Left lung (tissue), 10 donors: Measurements from ENCODE around the gene BTBD17. TPM values are rescaled to one million over a fixed set of nuclear protein-coding genes. Genes with fewer than 3 reads are reported as not detected.

Experiments
- ATAC-seq: fragments of 200-7000 bp; cut with Tn5 transposase; one replicate; pipeline ENCODE4 v1.9.1; 2020; ENCODE audit warnings: moderate library complexity
- DNase-seq, 4 donors: peaks; one replicate each; pipeline ENCODE4 v3.0.0-alpha.2; 2013 to 2020
- H3K27ac ChIP-seq, 2 donors: fragments of 200-600 bp; sonication (generic) in 1 of 2; one replicate each; pipeline versions ENCODE4 v1.5.0 to v1.8.0; 2020 to 2021
- H3K27me3 ChIP-seq, 2 donors: fragments of 200-600 bp; sonication (generic) in 1 of 2; one replicate each; pipeline versions ENCODE4 v1.5.0 to v1.8.0; 2020 to 2021
- H3K36me3 ChIP-seq, 2 donors: fragments of 200-600 bp; sonication (generic) in 1 of 2; one replicate each; pipeline versions ENCODE4 v1.5.0 to v1.8.0; 2020 to 2021
- H3K4me1 ChIP-seq, 2 donors: fragments of 200-600 bp; one replicate each; pipeline ENCODE4 v1.8.0; 2021
- H3K4me3 ChIP-seq, 2 donors: fragments of 200-600 bp; sonication (generic) in 1 of 2; one replicate each; pipeline versions ENCODE4 v1.5.0 to v1.8.0; 2020 to 2021; ENCODE audit warnings: mild to moderate bottlenecking in 1 of 2
- H3K9me3 ChIP-seq, 2 donors: fragments of 200-600 bp; sonication (generic) in 1 of 2; one replicate each; pipeline versions ENCODE4 v1.5.0 to v1.8.0; 2020 to 2021
- CTCF ChIP-seq, 2 donors: fragments of 200-600 bp; sonication (generic) in 1 of 2; IDR thresholded peaks; one replicate each; pipeline versions ENCODE4 v1.5.0 to v1.8.0; 2021; ENCODE audit warnings: antibody characterized with exemption in 2 of 2
- intact Hi-C, 2 donors: fragments of 100-400 bp; cut with DNase I; formaldehyde crosslinking; loops; one replicate each; pipeline versions ENCODE4 v1.11.2 to v1.14.2; 2022
- polyA plus RNA-seq, 6 donors: library from polyadenylated mRNA; unstranded; fragments of 120-200 nt; gene quantifications; one replicate each; pipeline ENCODE4 v1.2.1, GENCODE V29; 2013; ENCODE audit not compliant: insufficient read length in 6 of 6
- total RNA-seq, 2 donors: library from RNA; stranded (reverse); fragmentation: NEBNext Ultra II Directional; extraction: Animal tissue kit (Norgen Biotek cat#: 25700); gene quantifications; one replicate each; pipeline ENCODE4 v1.2.1, GENCODE V29; 2021
- donor health status: DM: no; HTN: yes; CAD: no.
- donor health status: DM: no; HTN: no; CAD: no.

Gene BTBD17
- total and polyA plus RNA-seq, 8 donors: 0.60 to 1.2 (median 1.0) TPM; not detected in 2

- H3K27ac ChIP-seq: no peak overlapping the region
- H3K27me3 ChIP-seq: peaks cover 52 to 83% of the 10 kb centered on the region in 2 donors
- H3K4me3 ChIP-seq: no peak overlapping the region
- intact Hi-C loops: loop anchor here in 1 of 2 donors (10.0 kb wide), 2 partner anchors 55 to 155 kb away; partner anchors contain the start of gene RPL38
- H3K4me1 ChIP-seq: peaks cover 0 to 9% of the 10 kb centered on the region in 2 donors
- DNase-seq (no peak), ATAC-seq (no peak)
- no peak for TF ChIP-seq CTCF (IDR thresholded peaks at IDR 0.05)
- H3K9me3 ChIP-seq: no peaks in the 10 kb centered on the region
- no peaks in the 10 kb centered on the region for H3K36me3 ChIP-seq
These were observed 1.8 kb downstream of the BTBD17 start for GRCh38 chr17:74359916-74360315.

GRCh38 chr17:74358697-74359096, 3.0 kb downstream of the BTBD17 start:
- no peaks in the 10 kb centered on the region for H3K36me3 ChIP-seq
- peaks cover 63 to 96% of the 10 kb centered on the region in 2 donors for H3K27me3 ChIP-seq
- no peak for ATAC-seq
- no peaks in the 10 kb centered on the region for H3K9me3 ChIP-seq
- TF ChIP-seq CTCF (IDR thresholded peaks at IDR 0.05): no peak
- no peak for DNase-seq
- peaks cover 0 to 9% of the 10 kb centered on the region in 2 donors for H3K4me1 ChIP-seq
- H3K4me3 ChIP-seq: no peak overlapping the region
- no peak overlapping the region for H3K27ac ChIP-seq
- intact Hi-C loops: loop anchor here in 1 of 2 donors (10.0 kb wide), 2 partner anchors 54 to 154 kb away; partner anchors contain the start of gene RPL38

GRCh38 chr17:74357466-74357809, 4.2 kb downstream of the BTBD17 start:
- Histone ChIP-seq H3K27ac (no peak overlapping the region), H3K4me3 (no peak overlapping the region), H3K27me3 (peaks cover 68 to 100% of the 10 kb centered on the region in 2 donors), H3K36me3 (no peaks in the 10 kb centered on the region), H3K9me3 (no peaks in the 10 kb centered on the region), H3K4me1 (peaks cover 0 to 9% of the 10 kb centered on the region in 2 donors)
- DNase-seq (no peak), ATAC-seq (no peak)
- TF ChIP-seq CTCF (IDR thresholded peaks at IDR 0.05): no peak
- intact Hi-C loops: loop anchor here in 1 of 2 donors (10.0 kb wide), 2 partner anchors 53 to 153 kb away; partner anchors contain the start of gene RPL38

GRCh38 chr17:74356646-74357465, 4.8 kb downstream of the BTBD17 start:
- ATAC-seq: no peak
- H3K4me3 ChIP-seq: no peak overlapping the region
- H3K36me3 ChIP-seq: no peaks in the 10 kb centered on the region
- peaks cover 68 to 100% of the 10 kb centered on the region in 2 donors for H3K27me3 ChIP-seq
- DNase-seq: no peak
- no peak for TF ChIP-seq CTCF (IDR thresholded peaks at IDR 0.05)
- no peaks in the 10 kb centered on the region for H3K9me3 ChIP-seq
- H3K4me1 ChIP-seq: peaks cover 0 to 9% of the 10 kb centered on the region in 2 donors
- intact Hi-C loops: loop anchor here in 1 of 2 donors (10.0 kb wide), 2 partner anchors 52 to 152 kb away; partner anchors contain the start of gene RPL38
- no peak overlapping the region for H3K27ac ChIP-seq

GRCh38 chr17:74355065-74355464, 6.6 kb downstream of the BTBD17 start:
- peaks cover 0 to 9% of the 10 kb centered on the region in 2 donors for H3K4me1 ChIP-seq
- DNase-seq (no peak), ATAC-seq (no peak)
- peaks cover 73 to 100% of the 10 kb centered on the region in 2 donors for H3K27me3 ChIP-seq
- no peaks in the 10 kb centered on the region for H3K9me3 ChIP-seq
- TF ChIP-seq CTCF (IDR thresholded peaks at IDR 0.05): no peak
- intact Hi-C loops: loop anchor here in 1 of 2 donors (10.0 kb wide), 2 partner anchors 50 to 150 kb away; partner anchors contain the start of gene RPL38
- no peak overlapping the region for H3K4me3 ChIP-seq
- no peaks in the 10 kb centered on the region for H3K36me3 ChIP-seq
- no peak overlapping the region for H3K27ac ChIP-seq
